Measurements from ENCODE around the gene FCGR1A.
"Not testable (repeated sequence)": the region's sequence is repeated elsewhere in the genome, so short reads cannot be mapped to it uniquely, and the experiment has no call there.

Gene FCGR1A

DNA sequence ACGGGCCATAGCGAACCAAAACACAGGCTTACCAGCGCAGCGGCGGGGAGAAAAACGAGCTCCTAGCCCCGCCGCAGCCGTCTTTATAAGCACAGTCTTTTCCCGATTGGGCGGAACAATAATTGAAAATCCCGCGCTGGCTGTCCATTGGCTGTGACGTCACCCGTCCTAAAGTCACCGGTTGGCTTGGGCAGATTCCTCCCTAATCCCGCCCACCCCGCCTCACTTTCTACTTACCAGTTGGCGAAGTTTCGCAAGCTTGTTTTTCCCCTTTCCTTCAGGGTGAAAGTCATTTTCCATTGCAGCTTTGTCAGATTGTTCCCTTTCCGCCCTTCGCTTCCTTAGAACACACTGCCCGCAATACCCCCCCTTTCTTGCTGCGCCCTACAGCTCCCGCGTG, 58.7 kb downstream of the FCGR1A start:
- not testable (repeated sequence) for DNase-seq
